MCF 10A (cell line): ENCODE results near the gene RIMS4. TPM values are rescaled to one million over a fixed set of nuclear protein-coding genes. Genes with fewer than 3 reads are reported as not detected.

Source experiments
- BruUV-seq: library from RNA; stranded (reverse); fragments of 400-500 nt; replicated peaks from 2 replicates; lab custom pipeline; 2021; lab: Mats Ljungman, UMichigan
- CTCF ChIA-PET: fragments of 300-600 bp; sonication (Branson Sonifier 250); formaldehyde crosslinking; extraction: SDS; loops from one replicate; lab custom pipeline; 2021; ENCODE audit warnings: antibody characterized with exemption, inconsistent platforms; lab: Yijun Ruan, JAX
- POLR2A ChIA-PET: fragments of 300-600, 350-650 bp; sonication (Branson Sonifier 250); formaldehyde crosslinking; extraction: SDS; loops from one replicate; lab custom pipeline; 2020; ENCODE audit warnings: antibody characterized with exemption, inconsistent platforms; lab: Yijun Ruan, JAX
- DNase-seq: peaks from one replicate; pipeline ENCODE4 v3.0.0-alpha.2; 2018; ENCODE audit not compliant: unreplicated experiment
- H3K27ac Mint-ChIP-seq: one replicate; pipeline ENCODE4 v1.8.0; 2022; ENCODE audit warnings: mild to moderate bottlenecking, low read depth, mixed read lengths; ENCODE audit not compliant: unreplicated experiment
- H3K27me3 Mint-ChIP-seq: one replicate; pipeline ENCODE4 v1.8.0; 2022; ENCODE audit warnings: mixed read lengths; ENCODE audit not compliant: insufficient read depth, unreplicated experiment
- H3K36me3 Mint-ChIP-seq: one replicate; pipeline ENCODE4 v1.8.0; 2022; ENCODE audit warnings: mild to moderate bottlenecking, moderate library complexity, mixed read lengths; ENCODE audit not compliant: insufficient read depth, unreplicated experiment
- H3K4me1 Mint-ChIP-seq: one replicate; pipeline ENCODE4 v1.8.0; 2022; ENCODE audit warnings: mixed read lengths; ENCODE audit not compliant: insufficient read depth, unreplicated experiment
- H3K4me3 Mint-ChIP-seq: one replicate; pipeline ENCODE4 v1.8.0; 2022; ENCODE audit warnings: mild to moderate bottlenecking, moderate library complexity, mixed read lengths; ENCODE audit not compliant: unreplicated experiment
- H3K9me3 Mint-ChIP-seq: one replicate; pipeline ENCODE4 v1.8.0; 2022; ENCODE audit warnings: mixed read lengths; ENCODE audit not compliant: unreplicated experiment
- intact Hi-C: fragments of 100-400 bp; cut with micrococcal nuclease; formaldehyde crosslinking; loops from 2 replicates; pipeline ENCODE4 v1.14.1; 2022
- total RNA-seq: library from RNA; stranded (reverse); gene quantifications from 2 replicates; pipeline ENCODE4 v1.2.3, GENCODE V29; 2022
- TF ChIP-seq, protein P1 (sequence below): fragments of 200-600 bp; IDR thresholded peaks from one replicate; pipeline ENCODE4 v1.8.0; 2022; ENCODE audit warnings: antibody characterized with exemption, mild to moderate bottlenecking; ENCODE audit not compliant: unreplicated experiment

The RIMS4 gene
- total RNA-seq, 1 experiment from 2014 or later: not detected

DNA sequence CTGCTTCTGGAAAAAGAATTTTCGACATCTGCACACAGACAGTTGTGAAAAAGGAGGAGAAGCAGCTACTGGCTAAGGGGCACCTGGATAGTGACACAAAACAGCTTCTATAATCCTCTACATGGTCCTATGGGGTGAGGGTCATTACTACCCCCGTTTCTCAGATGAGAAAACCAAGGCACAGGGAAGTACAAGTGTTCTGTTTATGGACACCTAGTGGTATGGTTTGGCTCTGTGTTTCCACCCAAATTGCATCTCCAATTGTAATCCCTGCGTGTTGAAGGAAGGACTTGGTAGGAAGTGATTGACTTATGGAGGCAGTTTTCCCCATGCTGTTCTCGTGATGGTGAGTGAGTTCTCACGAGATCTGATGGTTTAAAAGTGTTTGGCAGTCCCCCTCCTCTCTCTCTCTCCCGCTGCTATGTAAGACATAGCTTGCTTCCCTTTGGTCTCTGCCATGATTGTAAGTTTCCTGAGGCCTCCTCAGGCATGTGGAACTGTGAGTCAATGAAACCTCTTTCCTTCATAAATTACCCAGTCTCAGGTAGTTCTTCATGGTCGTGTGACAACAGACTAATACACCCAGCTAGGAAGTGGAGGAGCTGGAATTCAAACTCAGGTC is 67.2 kb downstream of the RIMS4 start:
- H3K27ac Mint-ChIP-seq: no peak overlapping the region
- CTCF ChIA-PET: interaction anchor here (0.6 to 1.9 kb wide), 6 partner anchors 9 to 59 kb away, joined by 3 to 10 read pairs (median 4); no protein-coding TSS in a partner anchor
- H3K4me3 Mint-ChIP-seq: no peak overlapping the region
- DNase-seq: no peak
- BruUV-seq: no TSS peak
- peaks cover 47% of the 10 kb centered on the region for H3K27me3 Mint-ChIP-seq
- POLR2A ChIA-PET: interaction anchor here (0.8 kb wide), 1 partner anchor 12 kb away, joined by 3 read pairs; no protein-coding TSS in a partner anchor
- H3K36me3 Mint-ChIP-seq: no peaks in the 10 kb centered on the region
- no peaks in the 10 kb centered on the region for H3K9me3 Mint-ChIP-seq
- TF ChIP-seq, protein P1, sequence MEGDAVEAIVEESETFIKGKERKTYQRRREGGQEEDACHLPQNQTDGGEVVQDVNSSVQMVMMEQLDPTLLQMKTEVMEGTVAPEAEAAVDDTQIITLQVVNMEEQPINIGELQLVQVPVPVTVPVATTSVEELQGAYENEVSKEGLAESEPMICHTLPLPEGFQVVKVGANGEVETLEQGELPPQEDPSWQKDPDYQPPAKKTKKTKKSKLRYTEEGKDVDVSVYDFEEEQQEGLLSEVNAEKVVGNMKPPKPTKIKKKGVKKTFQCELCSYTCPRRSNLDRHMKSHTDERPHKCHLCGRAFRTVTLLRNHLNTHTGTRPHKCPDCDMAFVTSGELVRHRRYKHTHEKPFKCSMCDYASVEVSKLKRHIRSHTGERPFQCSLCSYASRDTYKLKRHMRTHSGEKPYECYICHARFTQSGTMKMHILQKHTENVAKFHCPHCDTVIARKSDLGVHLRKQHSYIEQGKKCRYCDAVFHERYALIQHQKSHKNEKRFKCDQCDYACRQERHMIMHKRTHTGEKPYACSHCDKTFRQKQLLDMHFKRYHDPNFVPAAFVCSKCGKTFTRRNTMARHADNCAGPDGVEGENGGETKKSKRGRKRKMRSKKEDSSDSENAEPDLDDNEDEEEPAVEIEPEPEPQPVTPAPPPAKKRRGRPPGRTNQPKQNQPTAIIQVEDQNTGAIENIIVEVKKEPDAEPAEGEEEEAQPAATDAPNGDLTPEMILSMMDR: no peak
- intact Hi-C loops: no loop called here
- peaks cover 25% of the 10 kb centered on the region for H3K4me1 Mint-ChIP-seq

DNA sequence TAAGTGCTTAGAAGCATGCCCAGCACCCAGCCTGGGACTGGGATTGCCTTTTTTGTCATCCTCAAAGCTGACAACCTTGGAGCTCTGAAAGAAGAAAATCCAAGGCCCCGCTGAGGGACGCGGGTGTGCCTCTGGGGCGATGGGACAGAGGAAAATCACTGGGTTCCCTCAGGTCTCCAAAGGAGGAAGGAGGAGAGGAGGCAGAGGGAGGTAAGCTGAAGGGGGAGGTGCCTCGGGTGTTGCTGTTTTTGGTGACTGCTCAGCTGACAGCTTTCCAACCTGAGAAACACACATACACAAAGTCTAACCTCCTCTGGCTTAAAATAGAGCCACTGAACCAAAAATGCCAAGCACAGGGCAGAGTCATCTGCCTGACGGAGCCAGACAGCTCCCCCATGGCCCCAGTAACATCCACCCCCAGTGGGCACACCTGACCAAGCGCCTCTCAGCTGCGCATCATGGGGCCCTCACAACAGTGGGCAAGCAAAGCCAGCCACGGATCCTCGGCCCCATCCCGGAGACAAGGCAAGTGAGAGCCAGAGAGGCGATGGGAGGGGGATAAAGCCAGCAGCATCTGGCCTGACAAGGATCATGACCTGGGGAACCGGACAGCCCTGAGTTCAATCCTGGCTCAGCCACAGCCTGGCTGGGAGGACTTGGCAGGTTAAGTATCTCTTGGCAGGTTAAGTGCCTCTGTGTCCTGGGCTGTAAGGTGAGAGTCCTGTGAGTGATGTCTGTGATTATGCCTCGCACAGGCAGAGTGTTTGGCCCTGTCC is 67.9 kb downstream of the RIMS4 start:
- no peak overlapping the region for H3K27ac Mint-ChIP-seq
- H3K27me3 Mint-ChIP-seq: peaks cover 47% of the 10 kb centered on the region
- DNase-seq: no peak
- TF ChIP-seq, protein P1: no peak
- no peaks in the 10 kb centered on the region for H3K36me3 Mint-ChIP-seq
- intact Hi-C loops: no loop called here
- BruUV-seq: no TSS peak
- H3K4me3 Mint-ChIP-seq: no peak overlapping the region
- ChIA-PET POLR2A (interaction anchor here (0.6 to 0.8 kb wide), 2 partner anchors 11 to 24 kb away, joined by 3 read pairs; no protein-coding TSS in a partner anchor), CTCF (interaction anchor here (0.6 to 6.2 kb wide), 6 partner anchors 8 to 58 kb away, joined by 3 to 72 read pairs (median 5); no protein-coding TSS in a partner anchor)
- H3K9me3 Mint-ChIP-seq: no peaks in the 10 kb centered on the region
- peaks cover 21% of the 10 kb centered on the region for H3K4me1 Mint-ChIP-seq

DNA sequence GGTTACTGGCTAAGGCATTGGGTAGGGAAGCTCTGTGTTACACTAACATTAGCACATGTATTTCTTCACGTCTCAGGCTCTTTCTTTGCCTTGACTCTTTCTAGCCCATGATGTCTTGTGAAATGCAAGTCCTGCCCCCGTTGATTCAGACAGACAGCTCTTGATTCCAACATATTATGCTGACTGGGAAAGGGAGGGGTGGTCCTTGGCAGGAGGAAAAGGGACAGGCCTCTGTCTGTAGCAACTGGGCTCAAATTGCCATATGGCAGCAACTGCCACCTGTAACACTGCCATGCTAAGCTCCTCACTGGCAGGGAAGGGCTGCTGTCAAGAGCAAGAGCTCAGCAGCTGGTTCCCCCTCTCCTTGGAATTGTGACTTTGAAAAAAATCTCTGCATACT is 70.4 kb downstream of the RIMS4 start:
- Mint-ChIP-seq H3K9me3 (peaks cover 7% of the 10 kb centered on the region), H3K27ac (no peak overlapping the region), H3K4me3 (no peak overlapping the region), H3K27me3 (peaks cover 39% of the 10 kb centered on the region), H3K4me1 (peaks cover 18% of the 10 kb centered on the region), H3K36me3 (peaks cover 5% of the 10 kb centered on the region)
- ChIA-PET CTCF (interaction anchor here (0.6 to 6.2 kb wide), 3 partner anchors 7 to 526 kb away, joined by 4 to 72 read pairs (median 23); partner anchors contain the start of gene KCNK15), POLR2A (interaction anchor here (0.6 to 0.7 kb wide), 3 partner anchors 16 to 233 kb away, joined by 3 to 4 read pairs (median 4); no protein-coding TSS in a partner anchor)
- intact Hi-C loops: loop anchor here (10.0 kb wide), 1 partner anchor 215 kb away; the partner anchor contains the start of gene SERINC3
- TF ChIP-seq, protein P1: no peak
- no TSS peak for BruUV-seq
- DNase-seq: no peak
